SU-DHL-6 (cell line): ENCODE data around the gene NCOA3.
A peak's percentile ranks its signal among the peaks of the same experiment; 100 is the strongest.

Experiments used
- H2AFZ ChIP-seq: fragments of 200-600 bp; sonication (generic); 2 replicates; pipeline ENCODE4 v1.6.1; 2014; ENCODE audit warnings: low read depth, mild to moderate bottlenecking, moderate library complexity, mixed read lengths, antibody characterized with exemption, low read length; ENCODE audit not compliant: severe bottlenecking
- H3F3A ChIP-seq: fragments of 200-600 bp; shearing (Covaris generic); 2 replicates; pipeline ENCODE4 v1.6.0; 2016; ENCODE audit warnings: antibody characterized with exemption, mild to moderate bottlenecking; ENCODE audit not compliant: insufficient read depth
- H3K27ac ChIP-seq: fragments of 200-600 bp; sonication (generic); 2 replicates; pipeline ENCODE4 v1.5.1; 2016; ENCODE audit warnings: low read depth, mild to moderate bottlenecking, low read length, moderate library complexity, mixed read lengths
- H3K27me3 ChIP-seq: fragments of 200-600 bp; sonication (generic), shearing (Covaris generic); 2 replicates; pipeline ENCODE4 v1.6.0; 2014; ENCODE audit warnings: mild to moderate bottlenecking, low read length
- H3K36me3 ChIP-seq: fragments of 200-600 bp; sonication (generic); 2 replicates; pipeline ENCODE4 v1.6.1; 2014; ENCODE audit warnings: mild to moderate bottlenecking, low read length, mixed read lengths
- H3K4me2 ChIP-seq: fragments of 300-600, 200-600 bp; shearing (Covaris generic), sonication (generic); 2 replicates; pipeline ENCODE4 v1.6.0; 2014; ENCODE audit warnings: low read length, low read depth, mild to moderate bottlenecking; ENCODE audit not compliant: poor library complexity, severe bottlenecking
- H3K4me3 ChIP-seq: fragments of 200-600 bp; sonication (generic); 2 replicates; pipeline ENCODE4 v1.5.1; 2014; ENCODE audit warnings: antibody characterized with exemption, low read length, mild to moderate bottlenecking, mixed read lengths; ENCODE audit not compliant: insufficient read depth, poor library complexity, severe bottlenecking
- H3K79me2 ChIP-seq: fragments of 200-600 bp; sonication (generic); 2 replicates; pipeline ENCODE4 v1.6.1; 2014; ENCODE audit warnings: mild to moderate bottlenecking, low read length, moderate library complexity; ENCODE audit not compliant: insufficient read depth
- H3K9ac ChIP-seq: fragments of 200-600 bp; sonication (generic); 2 replicates; pipeline ENCODE4 v1.7.0; 2014; ENCODE audit warnings: mild to moderate bottlenecking, low read length
- H3K9me2 ChIP-seq: fragments of 200-600 bp; sonication (generic); replicated peaks from 2 replicates; pipeline ENCODE4 v1.6.1; 2014; ENCODE audit warnings: low read length; ENCODE audit not compliant: insufficient read depth
- H3K9me3 ChIP-seq: fragments of 200-600 bp; sonication (generic); 2 replicates; pipeline ENCODE4 v1.6.1; 2014; ENCODE audit warnings: low read length, mixed read lengths; ENCODE audit not compliant: insufficient read depth
- H4K20me1 ChIP-seq: fragments of 200-600 bp; sonication (generic); 2 replicates; pipeline ENCODE4 v1.6.1; 2014; ENCODE audit warnings: low read depth, mild to moderate bottlenecking, antibody characterized with exemption, low read length, moderate library complexity, mixed read lengths
- CTCF ChIP-seq: fragments of 200-600 bp; sonication (generic); IDR thresholded peaks from one replicate; pipeline ENCODE4 v1.5.1; 2017; ENCODE audit warnings: antibody characterized with exemption, mild to moderate bottlenecking, low read length, moderate library complexity; ENCODE audit not compliant: insufficient read depth, poor library complexity, severe bottlenecking
- EZH2phosphoT487 ChIP-seq: fragments of 200-600 bp; sonication (generic), shearing (Covaris generic); conservative IDR thresholded peaks from 2 replicates; pipeline ENCODE4 v1.6.1; 2018; ENCODE audit warnings: mild to moderate bottlenecking, antibody characterized with exemption, low read length, moderate library complexity, mixed read lengths

The NCOA3 gene

GRCh38 chr20:47501482-47502270 lies at the start of gene NCOA3:
Gene NCOA3, plus strand, starts transcription at chr20:47501887. Its CDS starts 120,361 bp downstream, at chr20:47622248.
- no peak for TF ChIP-seq CTCF
- no peak for TF ChIP-seq EZH2phosphoT487
- H3K9me3 ChIP-seq, result no peaks in the 10 kb centered on the region
- H4K20me1 ChIP-seq, result peaks cover 9% of the 10 kb centered on the region; the same call in 1 of the 2 replicates
- H3K9ac ChIP-seq, result peak within 1 kb of the TSS; percentile 99
- peak within 1 kb of the TSS; percentile 97 for H3K4me2 ChIP-seq
- peaks cover 14% of the 10 kb centered on the region for H3K36me3 ChIP-seq
- no peak within 1 kb of the TSS for H2AFZ ChIP-seq
- H3K9me2 ChIP-seq, result no peaks in the 10 kb centered on the region
- H3K27me3 ChIP-seq, result no peaks in the 10 kb centered on the region
- H3K4me3 ChIP-seq, result peak within 1 kb of the TSS; percentile 96
- H3K79me2 ChIP-seq, result peaks cover 71% of the 10 kb centered on the region
- peak within 1 kb of the TSS; percentile 93 for H3K27ac ChIP-seq
- H3F3A ChIP-seq, result peaks cover 71% of the 10 kb centered on the region

- Histone ChIP-seq H3K4me2 (peak overlapping the region; percentile 53), H4K20me1 (no peaks in the 10 kb centered on the region), H3K27me3 (no peaks in the 10 kb centered on the region), H3K4me3 (peak overlapping the region; percentile 27), H3K36me3 (no peaks in the 10 kb centered on the region), H3K9me2 (no peaks in the 10 kb centered on the region), H3F3A (peaks cover 86% of the 10 kb centered on the region), H3K9me3 (no peaks in the 10 kb centered on the region), H3K27ac (peak overlapping the region; percentile 95), H3K9ac (peak overlapping the region; percentile 62), H2AFZ (no peak overlapping the region), H3K79me2 (no peaks in the 10 kb centered on the region)
- TF ChIP-seq CTCF (no peak), EZH2phosphoT487 (no peak)
Measured at GRCh38 chr20:47452736-47453161, 48.9 kb upstream of the NCOA3 start.

GRCh38 chr20:47453167-47453782 lies 48.4 kb upstream of the NCOA3 start:
- no peaks in the 10 kb centered on the region for H3K79me2 ChIP-seq
- no peaks in the 10 kb centered on the region for H3K9me2 ChIP-seq
- H3K4me3 ChIP-seq, result peak overlapping the region; percentile 27
- H3F3A ChIP-seq, result peaks cover 82% of the 10 kb centered on the region
- H3K9ac ChIP-seq, result peak overlapping the region; percentile 62
- H4K20me1 ChIP-seq, result no peaks in the 10 kb centered on the region
- H2AFZ ChIP-seq, result no peak overlapping the region
- H3K4me2 ChIP-seq, result peak overlapping the region; percentile 53
- TF ChIP-seq CTCF (no peak), EZH2phosphoT487 (no peak)
- H3K36me3 ChIP-seq, result no peaks in the 10 kb centered on the region
- H3K9me3 ChIP-seq, result no peaks in the 10 kb centered on the region
- H3K27ac ChIP-seq, result peak overlapping the region; percentile 95
- H3K27me3 ChIP-seq, result no peaks in the 10 kb centered on the region
